ENCODE data around the gene AK8. TPM values are rescaled to one million over a fixed set of nuclear protein-coding genes. Genes with fewer than 3 reads are reported as not detected.

AK8 gene
- total RNA-seq, 1 experiment from 2014 or later: 2.5 TPM

DNA sequence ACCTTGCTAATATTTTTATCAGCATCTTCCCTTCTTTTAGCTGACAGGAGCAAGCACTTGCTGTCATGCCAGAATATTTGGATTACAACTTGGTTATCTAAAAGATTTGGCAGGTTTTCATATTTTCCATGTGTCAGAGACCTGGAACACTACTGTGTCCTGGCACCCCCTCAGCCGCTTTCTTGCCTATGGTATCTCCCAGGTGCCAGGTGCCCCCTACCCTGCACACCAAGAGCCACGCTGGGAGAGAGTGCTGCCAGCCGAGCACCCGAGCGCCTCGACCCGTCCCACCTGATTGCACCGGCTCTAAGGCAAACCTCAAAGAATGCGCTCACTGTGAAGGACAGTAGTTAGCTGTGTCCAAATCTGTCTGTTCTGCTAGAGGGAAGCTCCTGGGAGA lies 123.0 kb downstream of the AK8 start:
- Histone ChIP-seq H3K9ac (ENCODE audit: low read length) (no peak overlapping the region), H4K20me1 (ENCODE audit: insufficient read depth) (no peaks in the 10 kb centered on the region), H3K9me2 (ENCODE audit: insufficient read depth) (no peaks in the 10 kb centered on the region), H3K27ac (ENCODE audit: low read depth, low read length) (no peak overlapping the region), H3K4me2 (ENCODE audit: low read length) (no peak overlapping the region), H3K4me1 (ENCODE audit: control insufficient read depth in 1 of 2, insufficient read depth in 2 of 2, low read length in 2 of 2) (no peaks in the 10 kb centered on the region), H3K79me2 (ENCODE audit: insufficient read depth, low read length) (no peaks in the 10 kb centered on the region), H3K9me3 (ENCODE audit: control insufficient read depth in 1 of 2, insufficient read depth in 1 of 2, low read depth in 1 of 2, low read length in 2 of 2) (no peaks in the 10 kb centered on the region), H2AFZ (ENCODE audit: low read depth, low read length, poor library complexity, severe bottlenecking) (no peak overlapping the region), H3K4me3 (replicated peaks in 1 of 2; ENCODE audit: low read depth in 1 of 2, low read length in 2 of 2) (no peak overlapping the region), H3K36me3 (ENCODE audit: control insufficient read depth in 1 of 2, insufficient read depth in 2 of 2, low read length in 2 of 2) (no peaks in the 10 kb centered on the region), H3K27me3 (ENCODE audit: insufficient read depth, low read length) (no peaks in the 10 kb centered on the region)
- intact Hi-C loops (cut with micrococcal nuclease): no loop called here
- TF ChIP-seq ZFX (IDR thresholded peaks at IDR 0.05) (no peak), CTCF (IDR thresholded peaks at IDR 0.05 in 2 of 3, conservative IDR thresholded peaks at IDR 0.05 in 1 of 3; ENCODE audit: borderline replicate concordance in 1 of 3, insufficient read depth in 1 of 3, low read depth in 2 of 3, low read length in 2 of 3) (no peak), CEBPB (IDR thresholded peaks at IDR 0.05; ENCODE audit: low read depth) (no peak), TCF7L2 (IDR thresholded peaks at IDR 0.05; ENCODE audit: borderline replicate concordance, extremely low read depth, insufficient read depth, insufficient read length) (no peak), EGR1 (IDR thresholded peaks at IDR 0.05; ENCODE audit: low read depth) (no peak), SRF (IDR thresholded peaks at IDR 0.05; ENCODE audit: low read depth) (no peak), ZNF274 (IDR thresholded peaks at IDR 0.05; ENCODE audit: low read depth, low read length) (no peak)
- TF ChIP-seq, protein P1, sequence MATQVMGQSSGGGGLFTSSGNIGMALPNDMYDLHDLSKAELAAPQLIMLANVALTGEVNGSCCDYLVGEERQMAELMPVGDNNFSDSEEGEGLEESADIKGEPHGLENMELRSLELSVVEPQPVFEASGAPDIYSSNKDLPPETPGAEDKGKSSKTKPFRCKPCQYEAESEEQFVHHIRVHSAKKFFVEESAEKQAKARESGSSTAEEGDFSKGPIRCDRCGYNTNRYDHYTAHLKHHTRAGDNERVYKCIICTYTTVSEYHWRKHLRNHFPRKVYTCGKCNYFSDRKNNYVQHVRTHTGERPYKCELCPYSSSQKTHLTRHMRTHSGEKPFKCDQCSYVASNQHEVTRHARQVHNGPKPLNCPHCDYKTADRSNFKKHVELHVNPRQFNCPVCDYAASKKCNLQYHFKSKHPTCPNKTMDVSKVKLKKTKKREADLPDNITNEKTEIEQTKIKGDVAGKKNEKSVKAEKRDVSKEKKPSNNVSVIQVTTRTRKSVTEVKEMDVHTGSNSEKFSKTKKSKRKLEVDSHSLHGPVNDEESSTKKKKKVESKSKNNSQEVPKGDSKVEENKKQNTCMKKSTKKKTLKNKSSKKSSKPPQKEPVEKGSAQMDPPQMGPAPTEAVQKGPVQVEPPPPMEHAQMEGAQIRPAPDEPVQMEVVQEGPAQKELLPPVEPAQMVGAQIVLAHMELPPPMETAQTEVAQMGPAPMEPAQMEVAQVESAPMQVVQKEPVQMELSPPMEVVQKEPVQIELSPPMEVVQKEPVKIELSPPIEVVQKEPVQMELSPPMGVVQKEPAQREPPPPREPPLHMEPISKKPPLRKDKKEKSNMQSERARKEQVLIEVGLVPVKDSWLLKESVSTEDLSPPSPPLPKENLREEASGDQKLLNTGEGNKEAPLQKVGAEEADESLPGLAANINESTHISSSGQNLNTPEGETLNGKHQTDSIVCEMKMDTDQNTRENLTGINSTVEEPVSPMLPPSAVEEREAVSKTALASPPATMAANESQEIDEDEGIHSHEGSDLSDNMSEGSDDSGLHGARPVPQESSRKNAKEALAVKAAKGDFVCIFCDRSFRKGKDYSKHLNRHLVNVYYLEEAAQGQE (IDR thresholded peaks at IDR 0.05; ENCODE audit: low read depth): no peak
- TF ChIP-seq, protein P2, sequence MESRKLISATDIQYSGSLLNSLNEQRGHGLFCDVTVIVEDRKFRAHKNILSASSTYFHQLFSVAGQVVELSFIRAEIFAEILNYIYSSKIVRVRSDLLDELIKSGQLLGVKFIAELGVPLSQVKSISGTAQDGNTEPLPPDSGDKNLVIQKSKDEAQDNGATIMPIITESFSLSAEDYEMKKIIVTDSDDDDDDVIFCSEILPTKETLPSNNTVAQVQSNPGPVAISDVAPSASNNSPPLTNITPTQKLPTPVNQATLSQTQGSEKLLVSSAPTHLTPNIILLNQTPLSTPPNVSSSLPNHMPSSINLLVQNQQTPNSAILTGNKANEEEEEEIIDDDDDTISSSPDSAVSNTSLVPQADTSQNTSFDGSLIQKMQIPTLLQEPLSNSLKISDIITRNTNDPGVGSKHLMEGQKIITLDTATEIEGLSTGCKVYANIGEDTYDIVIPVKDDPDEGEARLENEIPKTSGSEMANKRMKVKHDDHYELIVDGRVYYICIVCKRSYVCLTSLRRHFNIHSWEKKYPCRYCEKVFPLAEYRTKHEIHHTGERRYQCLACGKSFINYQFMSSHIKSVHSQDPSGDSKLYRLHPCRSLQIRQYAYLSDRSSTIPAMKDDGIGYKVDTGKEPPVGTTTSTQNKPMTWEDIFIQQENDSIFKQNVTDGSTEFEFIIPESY (IDR thresholded peaks at IDR 0.05; ENCODE audit: extremely low read depth, insufficient replicate concordance, low read length): no peak
- ChIA-PET CTCF (no interaction called here), POLR2A (no interaction called here), RAD21 (ENCODE audit: low non-redundant PET in 1 of 2, low total read pairs in 2 of 2, uncharacterized antibody in 2 of 2, unreplicated experiment in 2 of 2) (no interaction called here)
- no peak for DNase-seq (ENCODE audit: low read depth, low spot score)
- ATAC-seq: no peak
- no TSS peak for BruUV-seq (replicated peaks)
